B cell (primary cell): ENCODE results near the gene CDH13. TPM values are rescaled to one million over a fixed set of nuclear protein-coding genes. Genes with fewer than 3 reads are reported as not detected.

ENCODE experiments used
- ATAC-seq: fragments of 200-7000 bp; cut with Tn5 transposase; one replicate; pipeline ENCODE4 v1.10.0; 2021; ENCODE audit warnings: low read depth, mild to moderate bottlenecking, moderate number of reproducible peaks, moderate library complexity
- CTCF ChIA-PET: fragments of 350-600 bp; sonication (Branson Sonifier 250); formaldehyde crosslinking; loops from one replicate; lab custom pipeline; 2021; ENCODE audit warnings: antibody characterized with exemption, inconsistent platforms; lab: Charles Lee
- POLR2A ChIA-PET: fragments of 350-600 bp; sonication (Branson Sonifier 250); formaldehyde crosslinking; loops from one replicate; lab custom pipeline; 2021; ENCODE audit warnings: antibody characterized with exemption; lab: Charles Lee
- DNase-seq: peaks from one replicate; pipeline ENCODE4 v3.0.0; 2013
- H2AFZ ChIP-seq: 2 replicates; pipeline ENCODE4 v1.6.1; 2012; ENCODE audit warnings: mild to moderate bottlenecking, low read depth, low read length; ENCODE audit not compliant: insufficient read depth, poor library complexity, severe bottlenecking
- H3K27ac ChIP-seq, 2 donors: 1 replicate in 1 of 2; 2 replicates in 1 of 2; pipeline ENCODE4 v1.5.1; 2012 to 2013; ENCODE audit warnings: low read length in 2 of 2, mild to moderate bottlenecking in 2 of 2, moderate library complexity in 1 of 2
- H3K27me3 ChIP-seq, 4 experiments: fragments of 200-600 bp in 1 of 4; sonication (generic) in 1 of 4; replicated peaks in 1 of 4; 1 replicate in 2 of 4; 2 replicates in 2 of 4; pipeline versions ENCODE4 v1.6.1 to v1.7.0; 2013 to 2016; ENCODE audit warnings: low read length in 3 of 4, mild to moderate bottlenecking in 2 of 4, mixed read lengths in 1 of 4, moderate library complexity in 1 of 4; ENCODE audit not compliant: insufficient read depth in 4 of 4, control insufficient read depth in 3 of 4; ENCODE audit errors: control extremely low read depth in 1 of 4
- H3K36me3 ChIP-seq, 2 experiments: replicated peaks in 1 of 2; 1 replicate in 1 of 2; 2 replicates in 1 of 2; pipeline versions ENCODE4 v1.6.1 to v1.7.1; 2013; ENCODE audit warnings: low read length in 1 of 2; ENCODE audit not compliant: insufficient read depth in 2 of 2, control insufficient read depth in 1 of 2; ENCODE audit errors: control extremely low read depth in 1 of 2, extremely low read depth in 1 of 2
- H3K4me1 ChIP-seq, 2 donors: fragments of 200-600 bp in 1 of 2; sonication (generic) in 1 of 2; 1 replicate in 1 of 2; 2 replicates in 1 of 2; pipeline versions ENCODE4 v1.5.1 to v1.6.1; 2013 to 2017; ENCODE audit warnings: low read length in 2 of 2; ENCODE audit not compliant: control insufficient read depth in 2 of 2, insufficient read depth in 2 of 2
- H3K4me2 ChIP-seq: replicated peaks from 2 replicates; pipeline ENCODE3; 2012; ENCODE audit warnings: mild to moderate bottlenecking, low read depth, low read length; ENCODE audit not compliant: poor library complexity, severe bottlenecking
- H3K4me3 ChIP-seq, 5 experiments: fragments of 200-600 bp in 1 of 5; sonication (generic) in 1 of 5; 1 replicate in 3 of 5; 2 replicates in 2 of 5; pipeline versions ENCODE4 v1.5.1 to v1.7.0; 2011 to 2016; ENCODE audit warnings: low read length in 4 of 5, mild to moderate bottlenecking in 4 of 5, low read depth in 2 of 5, control low read depth in 1 of 5, moderate library complexity in 1 of 5; ENCODE audit not compliant: insufficient read depth in 1 of 5; ENCODE audit errors: control extremely low read depth in 1 of 5, extremely low read depth in 1 of 5
- H3K79me2 ChIP-seq: fragments of 200-600 bp; sonication (generic); one replicate; pipeline ENCODE4 v1.6.0; 2016; ENCODE audit warnings: low read length; ENCODE audit not compliant: control insufficient read depth, insufficient read depth
- H3K9ac ChIP-seq: fragments of 200-600 bp; sonication (generic); 2 replicates; pipeline ENCODE4 v1.6.1; 2017; ENCODE audit warnings: mild to moderate bottlenecking, low read length, moderate library complexity
- H3K9me3 ChIP-seq, 3 donors: one replicate each; pipeline versions ENCODE4 v1.6.1 to v1.7.1; 2013; ENCODE audit warnings: low read length in 2 of 3; ENCODE audit not compliant: control insufficient read depth in 2 of 3, insufficient read depth in 1 of 3; ENCODE audit errors: control extremely low read depth in 1 of 3
- H4K20me1 ChIP-seq: 2 replicates; pipeline ENCODE4 v1.6.0; 2012; ENCODE audit warnings: mild to moderate bottlenecking, low read length; ENCODE audit not compliant: insufficient read depth, control insufficient read depth, poor library complexity, severe bottlenecking
- H3K27ac Mint-ChIP-seq: one replicate; pipeline ENCODE4 v1.8.0; 2021; ENCODE audit warnings: mixed read lengths
- H3K27me3 Mint-ChIP-seq: one replicate; pipeline ENCODE4 v1.8.0; 2021; ENCODE audit warnings: mixed read lengths
- H3K4me1 Mint-ChIP-seq: one replicate; pipeline ENCODE4 v1.8.0; 2021; ENCODE audit warnings: mixed read lengths
- H3K4me3 Mint-ChIP-seq: one replicate; pipeline ENCODE4 v1.8.0; 2021; ENCODE audit warnings: mixed read lengths
- H3K9me3 Mint-ChIP-seq: one replicate; pipeline ENCODE4 v1.8.0; 2022; ENCODE audit warnings: mixed read lengths; ENCODE audit not compliant: insufficient read depth
- CTCF ChIP-seq: fragments of 200-600 bp; IDR thresholded peaks from one replicate; pipeline ENCODE4 v1.8.0; 2022; ENCODE audit warnings: antibody characterized with exemption, mild to moderate bottlenecking
- EZH2 ChIP-seq: IDR thresholded peaks from 2 replicates; pipeline ENCODE4 v1.6.1; 2012; ENCODE audit warnings: borderline replicate concordance, low read depth, mild to moderate bottlenecking, moderate library complexity, low read length; ENCODE audit not compliant: insufficient read depth, poor library complexity, severe bottlenecking
- WGBS: methylation state at CpG from one replicate; pipeline ENCODE4 v1.1.5; 2013; ENCODE audit warnings: missing lambda C conversion rate; ENCODE audit not compliant: insufficient coverage; 5-methylcytosine and 5-hydroxymethylcytosine counted together
- intact Hi-C: fragments of 100-400 bp; cut with micrococcal nuclease; formaldehyde crosslinking; loops from one replicate; pipeline ENCODE4 v1.10.0; 2022
- polyA plus RNA-seq: library from polyadenylated mRNA; depleted of rRNA; stranded (reverse); fragments of >200 nt; gene quantifications from 2 replicates; pipeline ENCODE4 v1.2.3, GENCODE V29; 2012
- total RNA-seq, 2 donors: library from RNA; stranded (reverse); fragments of 120-200 nt in 1 of 2; gene quantifications; 1 replicate in 1 of 2; 2 replicates in 1 of 2; pipeline versions ENCODE4 v1.2.3 to v1.2.4, GENCODE V29; 2013 to 2022

The CDH13 gene
- total and polyA plus RNA-seq, 2 donors (not counting 1 experiment from before 2014, with no cell fraction given) = not detected

GRCh38 chr16:83629836-83630235, 1003.1 kb downstream of the CDH13 start:
- ATAC-seq (no peak), DNase-seq (no peak)
- H3K4me3 ChIP-seq = no peak overlapping the region
- peaks cover 10% of the 10 kb centered on the region for H3K27me3 Mint-ChIP-seq
- intact Hi-C loops = no loop called here
- H4K20me1 ChIP-seq = no peaks in the 10 kb centered on the region
- no peak overlapping the region for H3K27ac Mint-ChIP-seq
- no peak overlapping the region for H3K4me2 ChIP-seq
- POLR2A ChIA-PET = no interaction called here
- H3K4me1 ChIP-seq = no peaks in the 10 kb centered on the region
- H3K79me2 ChIP-seq = no peaks in the 10 kb centered on the region
- H2AFZ ChIP-seq = no peak overlapping the region
- CTCF ChIA-PET = no interaction called here
- H3K4me1 Mint-ChIP-seq = no peaks in the 10 kb centered on the region
- H3K36me3 ChIP-seq = no peaks in the 10 kb centered on the region
- no peak overlapping the region for H3K9ac ChIP-seq
- 93% methylated on average over 4 of the region's 5 CpGs for WGBS
- H3K9me3 Mint-ChIP-seq = no peaks in the 10 kb centered on the region
- TF ChIP-seq EZH2 (no peak), CTCF (no peak)
- no peaks in the 10 kb centered on the region for H3K27me3 ChIP-seq
- H3K9me3 ChIP-seq = no peaks in the 10 kb centered on the region
- no peak overlapping the region for H3K4me3 Mint-ChIP-seq
- no peak overlapping the region for H3K27ac ChIP-seq

GRCh38 chr16:83630979-83631378, 1004.2 kb downstream of the CDH13 start:
- TF ChIP-seq CTCF = no peak
- TF ChIP-seq EZH2 = no peak
- Histone ChIP-seq H3K27me3 (no peaks in the 10 kb centered on the region), H3K27ac (no peak overlapping the region), H3K36me3 (no peaks in the 10 kb centered on the region), H3K4me1 (no peaks in the 10 kb centered on the region), H3K9me3 (no peaks in the 10 kb centered on the region), H3K9ac (no peak overlapping the region), H3K4me3 (no peak overlapping the region), H3K4me2 (no peak overlapping the region), H3K79me2 (no peaks in the 10 kb centered on the region), H2AFZ (no peak overlapping the region), H4K20me1 (no peaks in the 10 kb centered on the region)
- Mint-ChIP-seq H3K4me1 (no peaks in the 10 kb centered on the region), H3K4me3 (no peak overlapping the region), H3K9me3 (no peaks in the 10 kb centered on the region), H3K27ac (no peak overlapping the region), H3K27me3 (peaks cover 13% of the 10 kb centered on the region)
- DNase-seq (no peak), ATAC-seq (no peak)
- intact Hi-C loops = no loop called here
- ChIA-PET CTCF (no interaction called here), POLR2A (no interaction called here)
- WGBS = 87% methylated on average over 5 of the region's 6 CpGs
